Bone marrow (tissue), 2 donors: ENCODE data around the gene POMC.
A peak's percentile ranks its signal among the peaks of the same experiment; 100 is the strongest.
"Not testable (repeated sequence)": the region's sequence is repeated elsewhere in the genome, so short reads cannot be mapped to it uniquely, and the experiment has no call there.

Source experiments
- DNase-seq, 2 donors: peaks; one replicate each; lab custom pipeline; 2025; lab: John Stamatoyannopoulos, UW

Gene POMC

DNA sequence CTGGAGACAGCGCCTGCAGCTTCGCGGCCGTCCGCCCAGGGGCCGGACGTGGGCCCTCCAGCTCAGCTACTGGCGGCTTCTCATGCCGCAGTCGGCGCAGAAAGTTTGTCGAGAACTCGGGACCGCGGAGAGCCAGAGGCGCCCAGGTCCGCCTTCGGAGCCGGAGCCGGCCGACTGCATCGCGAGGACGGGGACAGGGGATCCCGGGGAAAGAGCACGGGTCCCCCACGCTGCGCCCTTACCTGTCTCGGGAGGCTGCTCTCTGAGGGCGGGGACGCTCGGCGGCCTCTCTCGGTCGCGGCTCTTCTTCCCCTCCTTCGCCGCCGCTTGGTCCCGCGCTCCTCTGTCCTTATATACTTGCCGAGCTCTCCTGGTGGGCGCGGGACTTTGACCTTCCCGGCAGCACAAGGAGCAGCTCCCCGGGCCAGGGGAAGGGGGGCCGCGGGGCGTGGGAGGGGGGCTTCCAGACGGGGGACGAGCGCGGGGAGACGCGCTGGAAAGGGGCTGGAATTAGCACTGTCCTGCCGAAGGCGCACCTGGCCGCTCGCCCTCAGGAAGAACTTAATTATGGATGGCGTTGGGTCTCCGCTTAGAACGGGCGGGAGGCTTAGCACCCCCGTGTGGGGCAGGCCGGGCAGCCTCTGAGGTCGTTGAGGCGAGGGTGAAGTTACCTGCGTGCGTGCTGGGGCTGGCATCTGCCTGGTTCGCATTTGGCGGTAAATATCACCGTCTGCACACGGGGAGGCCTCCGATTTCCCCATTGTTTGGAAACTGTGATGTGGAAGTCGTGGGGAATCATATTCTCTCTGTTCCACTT lies at the start of gene POMC:
POMC (minus strand) TSS at position 325 of the 817 bp plus-strand sequence. CDS start 3,808 bp downstream, outside the sequence.
- no peak for DNase-seq

- DNase-seq = no peak
Observed at GRCh38 chr2:25218100-25218499, 49.7 kb upstream of the POMC start.

- DNase-seq = peak in 1 of 2 donors; percentile 17
Observed at GRCh38 chr2:25215948-25216679, 47.7 kb upstream of the POMC start.

- no peak for DNase-seq
Observed at GRCh38 chr2:25215232-25215631, 46.9 kb upstream of the POMC start.

GRCh38 chr2:25213229-25213628 lies 44.8 kb upstream of the POMC start:
- no peak for DNase-seq

GRCh38 chr2:25210923-25211322 lies 42.5 kb upstream of the POMC start:
- not testable (repeated sequence) for DNase-seq

GRCh38 chr2:25207078-25207545 lies 38.7 kb upstream of the POMC start:
- DNase-seq = no peak

DNA sequence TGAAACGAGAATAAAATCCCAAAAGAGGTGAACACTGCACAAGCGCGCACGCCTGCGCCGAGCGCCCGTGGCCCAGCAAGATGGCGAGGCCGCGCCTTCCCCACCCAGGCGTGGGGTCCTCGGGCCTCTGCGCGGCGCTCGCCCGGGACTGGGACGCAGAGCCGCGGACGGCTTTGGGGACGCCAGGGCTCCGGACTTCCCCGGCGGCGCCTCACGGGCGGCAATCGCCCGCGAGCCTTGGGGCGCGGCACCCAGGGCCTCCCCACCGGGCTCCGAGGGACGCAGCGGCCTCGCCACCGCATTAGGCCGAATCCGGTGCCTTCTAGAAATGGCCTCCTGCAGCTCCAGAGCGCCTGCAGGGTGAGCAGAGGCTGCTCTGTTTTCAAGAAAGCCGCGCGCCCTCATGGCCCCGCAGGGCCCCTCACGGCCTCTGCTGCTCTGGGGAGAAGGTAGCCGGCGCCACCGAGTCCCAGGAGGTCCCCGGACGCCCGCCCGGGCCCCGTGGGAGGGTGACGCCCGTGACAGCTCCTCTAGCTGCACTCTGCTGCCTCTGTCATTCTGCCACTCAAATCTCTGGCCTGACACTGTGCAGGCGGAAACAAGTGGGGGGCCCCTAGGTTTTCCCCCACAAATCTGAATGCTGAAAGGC lies 35.9 kb upstream of the POMC start:
- DNase-seq = no peak

DNA sequence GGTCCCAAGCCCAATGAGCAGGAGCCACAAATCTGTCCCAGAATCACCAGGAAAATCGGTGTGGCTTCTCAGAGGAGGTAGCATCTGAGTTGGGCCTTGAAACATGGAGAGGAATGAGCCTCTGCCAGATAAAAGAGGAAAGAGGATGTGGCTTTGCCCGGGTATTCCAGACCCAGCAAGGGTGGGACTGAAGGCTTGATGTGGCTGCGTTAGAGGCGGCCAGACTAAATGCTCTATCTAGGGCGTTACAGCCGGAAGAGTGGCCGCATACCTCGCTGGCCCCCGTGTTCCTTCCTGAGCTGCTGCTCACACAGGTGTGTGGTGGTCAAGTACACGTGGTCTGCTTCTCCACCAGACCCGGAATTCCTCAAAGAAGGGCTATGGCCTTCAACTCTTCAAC lies 33.9 kb upstream of the POMC start:
- DNase-seq = no peak

GRCh38 chr2:25201794-25202193 lies 33.4 kb upstream of the POMC start:
- no peak for DNase-seq

DNA sequence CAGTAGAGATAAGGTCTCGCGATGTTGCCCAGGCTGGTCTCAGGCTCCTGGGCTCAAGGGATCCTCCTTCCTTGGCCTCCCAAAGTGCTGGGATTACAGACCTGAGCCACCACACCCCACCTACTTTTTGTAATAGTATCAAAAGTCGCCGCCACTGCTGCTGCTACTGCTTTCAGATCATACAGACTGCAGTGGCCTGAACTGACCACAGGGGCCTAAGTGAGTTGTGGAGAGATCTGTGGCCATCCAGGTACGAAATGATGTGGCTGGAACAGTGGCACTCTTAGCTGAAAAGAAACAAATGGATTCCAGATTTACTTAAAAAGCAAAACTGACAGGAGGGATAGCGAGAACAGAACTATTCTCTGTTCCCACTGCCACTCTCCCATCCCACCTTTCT lies 32.9 kb upstream of the POMC start:
- no peak for DNase-seq

DNA sequence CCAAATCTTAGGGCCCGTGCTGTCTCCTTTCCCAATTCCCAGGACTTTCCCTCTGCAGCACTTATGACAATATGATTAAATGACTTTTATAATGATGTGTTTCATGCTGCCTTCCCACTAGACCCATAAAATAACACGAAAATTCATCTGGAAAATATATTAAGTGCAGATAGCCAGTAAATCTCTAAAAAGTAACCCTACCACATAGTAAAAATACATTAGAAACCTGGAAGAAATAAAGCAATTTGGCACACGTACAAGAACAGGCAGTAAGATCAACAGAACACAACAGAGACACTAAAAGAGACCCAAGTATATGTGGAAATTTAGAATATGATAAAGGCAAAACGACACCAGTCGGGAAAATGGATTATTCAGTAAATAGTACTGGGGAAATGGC lies 30.2 kb upstream of the POMC start:
- DNase-seq = no peak

GRCh38 chr2:25198209-25198525 lies 29.8 kb upstream of the POMC start:
- no peak for DNase-seq

DNA sequence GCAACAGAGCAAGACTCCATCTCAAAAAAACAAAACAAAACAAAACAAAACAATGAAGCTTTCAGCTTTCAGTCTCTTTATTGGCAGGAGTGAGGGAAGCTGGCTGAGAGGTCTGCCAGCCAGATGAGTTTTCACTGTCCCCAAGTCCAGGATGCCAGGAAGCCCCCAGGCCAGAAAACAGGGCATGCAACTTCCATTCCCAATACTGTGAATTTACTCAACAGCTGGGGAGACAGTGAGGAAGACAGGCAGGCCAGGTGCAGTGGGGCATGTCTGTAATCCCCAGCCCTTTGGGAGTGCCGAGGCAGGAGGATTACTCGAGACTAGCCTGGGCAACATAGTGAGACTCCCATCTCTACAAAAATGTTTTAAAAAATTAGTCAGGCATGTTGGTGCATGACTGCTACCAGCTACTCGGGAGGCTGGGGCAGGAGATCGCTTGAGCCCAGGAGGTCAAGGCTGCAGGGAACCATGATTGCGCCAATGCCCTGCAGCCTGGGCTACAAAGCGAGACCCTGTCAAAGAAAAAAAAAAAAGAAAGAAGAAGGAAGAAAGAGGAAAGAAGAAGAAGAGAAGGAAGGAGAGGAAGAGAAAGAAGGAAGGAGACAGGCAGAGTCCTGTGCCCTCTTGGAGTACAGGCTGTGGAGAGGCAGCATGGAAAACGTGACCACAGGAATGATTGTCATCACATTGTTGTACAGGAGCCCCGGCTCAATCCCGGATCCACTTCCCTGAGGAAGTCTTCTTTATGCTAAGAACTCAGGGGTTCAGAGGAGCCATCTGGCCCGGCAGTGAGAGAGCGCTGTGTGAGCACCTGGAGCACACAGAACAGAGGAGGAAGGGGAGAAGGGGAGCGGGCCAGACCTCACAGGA lies 29.2 kb upstream of the POMC start:
- no peak for DNase-seq

DNA sequence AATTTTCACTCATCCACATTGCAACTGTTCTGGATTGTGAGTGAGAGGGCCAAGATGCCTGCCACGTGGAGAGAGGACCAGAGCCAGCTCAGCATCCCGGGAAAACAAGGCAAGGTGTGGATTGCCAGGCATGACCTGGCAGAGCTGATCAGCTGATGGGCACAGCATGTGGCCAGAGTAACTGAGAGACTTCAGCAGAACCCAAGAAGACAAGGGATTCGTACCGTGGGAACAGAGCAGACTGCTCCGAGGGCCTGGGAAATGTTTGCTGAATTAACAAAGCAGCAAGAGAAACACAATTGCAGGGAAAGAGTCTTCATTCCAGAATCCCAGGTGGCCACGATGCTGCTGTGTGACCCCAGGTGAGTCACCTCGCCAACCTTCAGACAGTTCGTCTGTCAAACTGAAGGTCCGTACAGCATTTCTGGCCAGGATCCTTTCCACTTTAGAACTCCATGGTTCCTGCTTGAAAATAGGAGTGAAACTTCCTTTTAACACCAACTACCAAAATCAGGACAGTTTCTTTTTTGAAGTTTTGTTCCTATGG lies 26.3 kb upstream of the POMC start:
- no peak for DNase-seq

- no peak for DNase-seq
Observed at GRCh38 chr2:25190536-25190935, 22.2 kb upstream of the POMC start.

- DNase-seq = no peak
Observed at GRCh38 chr2:25188405-25188804, 20.0 kb upstream of the POMC start.

- DNase-seq = no peak
Observed at GRCh38 chr2:25187729-25188350, 19.5 kb upstream of the POMC start.

DNA sequence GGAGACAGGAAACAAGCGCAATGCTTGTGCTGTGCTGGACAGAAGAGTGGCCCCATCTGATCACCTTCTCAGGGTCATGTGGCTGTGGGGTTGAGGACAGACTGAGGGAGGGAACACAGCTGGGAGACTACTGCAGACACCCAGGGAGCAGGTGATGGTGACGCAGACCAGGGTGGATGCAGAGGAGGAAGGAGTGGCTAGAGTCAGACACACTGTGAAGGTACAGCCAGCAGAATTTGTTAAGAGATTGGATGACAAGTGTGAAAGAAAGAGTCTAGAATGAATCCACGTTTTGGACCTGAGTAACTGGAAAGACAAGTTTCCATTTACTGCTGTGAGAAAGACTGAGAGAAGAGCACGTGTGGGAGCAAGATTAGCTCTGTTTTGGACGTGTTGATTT lies 15.9 kb upstream of the POMC start:
- DNase-seq = no peak

- no peak for DNase-seq
Observed at GRCh38 chr2:25178976-25179375, 10.6 kb upstream of the POMC start.

- DNase-seq = no peak
Observed at GRCh38 chr2:25177211-25177611, 8.8 kb upstream of the POMC start.
